NB4 (cell line): Measurements from ENCODE around the gene CLDN5.

ENCODE experiments used
- DNase-seq: peaks from one replicate; pipeline ENCODE4 v3.0.0; 2010; ENCODE audit warnings: low read depth
- H3K4me3 ChIP-seq: one replicate; pipeline ENCODE4 v1.5.1; 2011; ENCODE audit warnings: mild to moderate bottlenecking, low read depth, low read length, moderate library complexity
- CTCF ChIP-seq: IDR thresholded peaks from one replicate; pipeline ENCODE4 v1.5.1; 2012; ENCODE audit warnings: low read depth, low read length
- MAX ChIP-seq: IDR thresholded peaks from 2 replicates; pipeline ENCODE4 v1.6.1; 2011; ENCODE audit warnings: low read depth, low read length
- MYC ChIP-seq: IDR thresholded peaks from 2 replicates; pipeline ENCODE4 v1.6.1; 2011; ENCODE audit warnings: low read depth, low read length
- POLR2A ChIP-seq: IDR thresholded peaks from 2 replicates; pipeline ENCODE4 v1.6.1; 2011; ENCODE audit warnings: mild to moderate bottlenecking; ENCODE audit not compliant: insufficient read length; ENCODE audit errors: extremely low read depth

Gene CLDN5

GRCh38 chr22:19556963-19557545, 32.8 kb upstream of the CLDN5 start:
- no peak overlapping the region for H3K4me3 ChIP-seq
- no peak for TF ChIP-seq MYC
- no peak for TF ChIP-seq CTCF
- TF ChIP-seq MAX, result no peak
- no peak for TF ChIP-seq POLR2A
- DNase-seq, result no peak

- TF ChIP-seq CTCF (no peak), MYC (no peak)
- DNase-seq, result no peak
Measured at GRCh38 chr22:19555651-19556050, 31.4 kb upstream of the CLDN5 start.

GRCh38 chr22:19554834-19555404, 30.7 kb upstream of the CLDN5 start:
- H3K4me3 ChIP-seq, result no peak overlapping the region
- DNase-seq, result no peak
- TF ChIP-seq MAX (no peak), CTCF (peak; percentile 1), MYC (no peak), POLR2A (no peak)

More at GRCh38 chr22:19555651-19556050, 31.4 kb upstream of the CLDN5 start:
- H3K4me3 ChIP-seq, result no peak overlapping the region

GRCh38 chr22:19553201-19553600, 29.0 kb upstream of the CLDN5 start:
- DNase-seq, result no peak
- TF ChIP-seq MAX (no peak), CTCF (no peak), MYC (no peak), POLR2A (no peak)
- no peak overlapping the region for H3K4me3 ChIP-seq

GRCh38 chr22:19550382-19550781, 26.2 kb upstream of the CLDN5 start:
- H3K4me3 ChIP-seq, result no peak overlapping the region

More at GRCh38 chr22:19550382-19550781, 26.2 kb upstream of the CLDN5 start:
- TF ChIP-seq POLR2A (no peak), MYC (no peak), MAX (no peak), CTCF (no peak)
- no peak for DNase-seq
